ENCODE results near the gene FAHD1.

Gene FAHD1

GRCh38 chr16:1792836-1793577 is 34.0 kb upstream of the FAHD1 start:
- no peak overlapping the region for H3K4me3 ChIP-seq (ENCODE audit: insufficient read depth, low read length, poor library complexity, severe bottlenecking)
- no peak overlapping the region for H2AFZ ChIP-seq (ENCODE audit: low read depth, low read length, severe bottlenecking)
- H3K9ac ChIP-seq (ENCODE audit: low read length), result no peak overlapping the region
- TF ChIP-seq CTCF (IDR thresholded peaks at IDR 0.05; ENCODE audit: insufficient read depth, low read length, poor library complexity, severe bottlenecking) (no peak), EZH2phosphoT487 (conservative IDR thresholded peaks at IDR 0.05; ENCODE audit: low read length) (no peak)
- no peaks in the 10 kb centered on the region for H3F3A ChIP-seq (ENCODE audit: insufficient read depth)
- no peaks in the 10 kb centered on the region for H3K36me3 ChIP-seq (ENCODE audit: low read length)
- H3K4me2 ChIP-seq (ENCODE audit: low read depth, low read length, poor library complexity, severe bottlenecking), result no peak overlapping the region
- H3K27me3 ChIP-seq (ENCODE audit: low read length), result no peaks in the 10 kb centered on the region
- H3K27ac ChIP-seq (ENCODE audit: low read depth, low read length), result no peak overlapping the region
- H3K9me2 ChIP-seq (replicated peaks; ENCODE audit: insufficient read depth, low read length), result no peaks in the 10 kb centered on the region
- H3K9me3 ChIP-seq (ENCODE audit: insufficient read depth, low read length), result peaks cover 3% of the 10 kb centered on the region; the same call in 1 of the 2 replicates
- H3K79me2 ChIP-seq (ENCODE audit: insufficient read depth, low read length), result no peaks in the 10 kb centered on the region
- no peaks in the 10 kb centered on the region for H4K20me1 ChIP-seq (ENCODE audit: low read depth, low read length)

GRCh38 chr16:1793578-1794220 is 33.3 kb upstream of the FAHD1 start, which contains the start of gene IGFALS:
TSS of gene IGFALS (minus strand) at chr16:1793705. CDS start at chr16:1793652, 53 bp downstream.
- Histone ChIP-seq H3K9me3 (ENCODE audit: insufficient read depth, low read length) (peaks cover 5% of the 10 kb centered on the region; the same call in 1 of the 2 replicates), H3K36me3 (ENCODE audit: low read length) (no peaks in the 10 kb centered on the region), H3K27me3 (ENCODE audit: low read length) (no peaks in the 10 kb centered on the region), H3K79me2 (ENCODE audit: insufficient read depth, low read length) (no peaks in the 10 kb centered on the region), H4K20me1 (ENCODE audit: low read depth, low read length) (no peaks in the 10 kb centered on the region), H3K4me2 (ENCODE audit: low read depth, low read length, poor library complexity, severe bottlenecking) (no peak within 1 kb of the TSS), H3K4me3 (ENCODE audit: insufficient read depth, low read length, poor library complexity, severe bottlenecking) (no peak within 1 kb of the TSS), H2AFZ (ENCODE audit: low read depth, low read length, severe bottlenecking) (no peak within 1 kb of the TSS), H3K9me2 (replicated peaks; ENCODE audit: insufficient read depth, low read length) (no peaks in the 10 kb centered on the region), H3K27ac (ENCODE audit: low read depth, low read length) (no peak within 1 kb of the TSS), H3K9ac (ENCODE audit: low read length) (no peak within 1 kb of the TSS), H3F3A (ENCODE audit: insufficient read depth) (no peaks in the 10 kb centered on the region)
- no peak for TF ChIP-seq CTCF (IDR thresholded peaks at IDR 0.05; ENCODE audit: insufficient read depth, low read length, poor library complexity, severe bottlenecking)
- no peak for TF ChIP-seq EZH2phosphoT487 (conservative IDR thresholded peaks at IDR 0.05; ENCODE audit: low read length)

- H4K20me1 ChIP-seq (ENCODE audit: low read depth, low read length), result no peaks in the 10 kb centered on the region
- no peaks in the 10 kb centered on the region for H3K79me2 ChIP-seq (ENCODE audit: insufficient read depth, low read length)
- H3K9me3 ChIP-seq (ENCODE audit: insufficient read depth, low read length), result peaks cover 5% of the 10 kb centered on the region; the same call in 1 of the 2 replicates
- H3K27me3 ChIP-seq (ENCODE audit: low read length), result no peaks in the 10 kb centered on the region
- no peak overlapping the region for H3K4me3 ChIP-seq (ENCODE audit: insufficient read depth, low read length, poor library complexity, severe bottlenecking)
- no peaks in the 10 kb centered on the region for H3K36me3 ChIP-seq (ENCODE audit: low read length)
- no peak overlapping the region for H3K9ac ChIP-seq (ENCODE audit: low read length)
- H3F3A ChIP-seq (ENCODE audit: insufficient read depth), result no peaks in the 10 kb centered on the region
- H3K4me2 ChIP-seq (ENCODE audit: low read depth, low read length, poor library complexity, severe bottlenecking), result no peak overlapping the region
- H2AFZ ChIP-seq (ENCODE audit: low read depth, low read length, severe bottlenecking), result no peak overlapping the region
- H3K27ac ChIP-seq (ENCODE audit: low read depth, low read length), result no peak overlapping the region
- TF ChIP-seq EZH2phosphoT487 (conservative IDR thresholded peaks at IDR 0.05; ENCODE audit: low read length) (no peak), CTCF (IDR thresholded peaks at IDR 0.05; ENCODE audit: insufficient read depth, low read length, poor library complexity, severe bottlenecking) (no peak)
- no peaks in the 10 kb centered on the region for H3K9me2 ChIP-seq (replicated peaks; ENCODE audit: insufficient read depth, low read length)
These were observed 32.7 kb upstream of the FAHD1 start for GRCh38 chr16:1794221-1794871.
